B cell (primary cell): ENCODE results near the gene ALX3. TPM values are rescaled to one million over a fixed set of nuclear protein-coding genes. Genes with fewer than 3 reads are reported as not detected.

Experiments used
- ATAC-seq: fragments of 200-7000 bp; cut with Tn5 transposase; one replicate; pipeline ENCODE4 v1.10.0; 2021; ENCODE audit warnings: low read depth, mild to moderate bottlenecking, moderate number of reproducible peaks, moderate library complexity
- CTCF ChIA-PET: fragments of 350-600 bp; sonication (Branson Sonifier 250); formaldehyde crosslinking; loops from one replicate; lab custom pipeline; 2021; ENCODE audit warnings: antibody characterized with exemption, inconsistent platforms; lab: Charles Lee
- POLR2A ChIA-PET: fragments of 350-600 bp; sonication (Branson Sonifier 250); formaldehyde crosslinking; loops from one replicate; lab custom pipeline; 2021; ENCODE audit warnings: antibody characterized with exemption; lab: Charles Lee
- DNase-seq: peaks from one replicate; pipeline ENCODE4 v3.0.0; 2013
- H2AFZ ChIP-seq: 2 replicates; pipeline ENCODE4 v1.6.1; 2012; ENCODE audit warnings: mild to moderate bottlenecking, low read depth, low read length; ENCODE audit not compliant: insufficient read depth, poor library complexity, severe bottlenecking
- H3K27ac ChIP-seq, 2 donors: 1 replicate in 1 of 2; 2 replicates in 1 of 2; pipeline ENCODE4 v1.5.1; 2012 to 2013; ENCODE audit warnings: low read length in 2 of 2, mild to moderate bottlenecking in 2 of 2, moderate library complexity in 1 of 2
- H3K27me3 ChIP-seq, 4 experiments: fragments of 200-600 bp in 1 of 4; sonication (generic) in 1 of 4; replicated peaks in 1 of 4; 1 replicate in 2 of 4; 2 replicates in 2 of 4; pipeline versions ENCODE4 v1.6.1 to v1.7.0; 2013 to 2016; ENCODE audit warnings: low read length in 3 of 4, mild to moderate bottlenecking in 2 of 4, mixed read lengths in 1 of 4, moderate library complexity in 1 of 4; ENCODE audit not compliant: insufficient read depth in 4 of 4, control insufficient read depth in 3 of 4; ENCODE audit errors: control extremely low read depth in 1 of 4
- H3K36me3 ChIP-seq, 2 experiments: replicated peaks in 1 of 2; 1 replicate in 1 of 2; 2 replicates in 1 of 2; pipeline versions ENCODE4 v1.6.1 to v1.7.1; 2013; ENCODE audit warnings: low read length in 1 of 2; ENCODE audit not compliant: insufficient read depth in 2 of 2, control insufficient read depth in 1 of 2; ENCODE audit errors: control extremely low read depth in 1 of 2, extremely low read depth in 1 of 2
- H3K4me1 ChIP-seq, 2 donors: fragments of 200-600 bp in 1 of 2; sonication (generic) in 1 of 2; 1 replicate in 1 of 2; 2 replicates in 1 of 2; pipeline versions ENCODE4 v1.5.1 to v1.6.1; 2013 to 2017; ENCODE audit warnings: low read length in 2 of 2; ENCODE audit not compliant: control insufficient read depth in 2 of 2, insufficient read depth in 2 of 2
- H3K4me2 ChIP-seq: replicated peaks from 2 replicates; pipeline ENCODE3; 2012; ENCODE audit warnings: mild to moderate bottlenecking, low read depth, low read length; ENCODE audit not compliant: poor library complexity, severe bottlenecking
- H3K4me3 ChIP-seq, 5 experiments: fragments of 200-600 bp in 1 of 5; sonication (generic) in 1 of 5; 1 replicate in 3 of 5; 2 replicates in 2 of 5; pipeline versions ENCODE4 v1.5.1 to v1.7.0; 2011 to 2016; ENCODE audit warnings: low read length in 4 of 5, mild to moderate bottlenecking in 4 of 5, low read depth in 2 of 5, control low read depth in 1 of 5, moderate library complexity in 1 of 5; ENCODE audit not compliant: insufficient read depth in 1 of 5; ENCODE audit errors: control extremely low read depth in 1 of 5, extremely low read depth in 1 of 5
- H3K79me2 ChIP-seq: fragments of 200-600 bp; sonication (generic); one replicate; pipeline ENCODE4 v1.6.0; 2016; ENCODE audit warnings: low read length; ENCODE audit not compliant: control insufficient read depth, insufficient read depth
- H3K9ac ChIP-seq: fragments of 200-600 bp; sonication (generic); 2 replicates; pipeline ENCODE4 v1.6.1; 2017; ENCODE audit warnings: mild to moderate bottlenecking, low read length, moderate library complexity
- H3K9me3 ChIP-seq, 3 donors: one replicate each; pipeline versions ENCODE4 v1.6.1 to v1.7.1; 2013; ENCODE audit warnings: low read length in 2 of 3; ENCODE audit not compliant: control insufficient read depth in 2 of 3, insufficient read depth in 1 of 3; ENCODE audit errors: control extremely low read depth in 1 of 3
- H4K20me1 ChIP-seq: 2 replicates; pipeline ENCODE4 v1.6.0; 2012; ENCODE audit warnings: mild to moderate bottlenecking, low read length; ENCODE audit not compliant: insufficient read depth, control insufficient read depth, poor library complexity, severe bottlenecking
- H3K27ac Mint-ChIP-seq: one replicate; pipeline ENCODE4 v1.8.0; 2021; ENCODE audit warnings: mixed read lengths
- H3K27me3 Mint-ChIP-seq: one replicate; pipeline ENCODE4 v1.8.0; 2021; ENCODE audit warnings: mixed read lengths
- H3K4me1 Mint-ChIP-seq: one replicate; pipeline ENCODE4 v1.8.0; 2021; ENCODE audit warnings: mixed read lengths
- H3K4me3 Mint-ChIP-seq: one replicate; pipeline ENCODE4 v1.8.0; 2021; ENCODE audit warnings: mixed read lengths
- H3K9me3 Mint-ChIP-seq: one replicate; pipeline ENCODE4 v1.8.0; 2022; ENCODE audit warnings: mixed read lengths; ENCODE audit not compliant: insufficient read depth
- CTCF ChIP-seq: fragments of 200-600 bp; IDR thresholded peaks from one replicate; pipeline ENCODE4 v1.8.0; 2022; ENCODE audit warnings: antibody characterized with exemption, mild to moderate bottlenecking
- EZH2 ChIP-seq: IDR thresholded peaks from 2 replicates; pipeline ENCODE4 v1.6.1; 2012; ENCODE audit warnings: borderline replicate concordance, low read depth, mild to moderate bottlenecking, moderate library complexity, low read length; ENCODE audit not compliant: insufficient read depth, poor library complexity, severe bottlenecking
- WGBS: methylation state at CpG from one replicate; pipeline ENCODE4 v1.1.5; 2013; ENCODE audit warnings: missing lambda C conversion rate; ENCODE audit not compliant: insufficient coverage; 5-methylcytosine and 5-hydroxymethylcytosine counted together
- intact Hi-C: fragments of 100-400 bp; cut with micrococcal nuclease; formaldehyde crosslinking; loops from one replicate; pipeline ENCODE4 v1.10.0; 2022
- polyA plus RNA-seq: library from polyadenylated mRNA; depleted of rRNA; stranded (reverse); fragments of >200 nt; gene quantifications from 2 replicates; pipeline ENCODE4 v1.2.3, GENCODE V29; 2012
- total RNA-seq, 2 donors: library from RNA; stranded (reverse); fragments of 120-200 nt in 1 of 2; gene quantifications; 1 replicate in 1 of 2; 2 replicates in 1 of 2; pipeline versions ENCODE4 v1.2.3 to v1.2.4, GENCODE V29; 2013 to 2022

Gene ALX3
- total and polyA plus RNA-seq, 2 donors (not counting 1 experiment from before 2014, with no cell fraction given), result not detected

- peaks cover 34 to 40% of the 10 kb centered on the region in 2 donors for H3K4me1 ChIP-seq
- H3K4me3 ChIP-seq, result peak overlapping the region in 4 of 5 experiments; percentile 41 to 61 (median 54)
- TF ChIP-seq CTCF (no peak), EZH2 (peak; percentile 32)
- H3K36me3 ChIP-seq, result no peaks in the 10 kb centered on the region
- ATAC-seq (peak; percentile 34), DNase-seq (peak; percentile 66)
- H3K4me3 Mint-ChIP-seq, result peak overlapping the region; percentile 94
- H3K9ac ChIP-seq, result peak overlapping the region; percentile 35
- H3K27me3 ChIP-seq, result peaks cover 0 to 61% (median 43%) of the 10 kb centered on the region in 4 experiments
- intact Hi-C loops, result loop anchor here (2.0 kb wide), 1 partner anchor 15 kb away; no protein-coding TSS in a partner anchor
- H2AFZ ChIP-seq, result peak overlapping the region; percentile 53
- peaks cover 0 to 35% (median 0%) of the 10 kb centered on the region in 3 donors for H3K9me3 ChIP-seq
- H3K9me3 Mint-ChIP-seq, result no peaks in the 10 kb centered on the region
- peaks cover 4% of the 10 kb centered on the region for H4K20me1 ChIP-seq
- peaks cover 57% of the 10 kb centered on the region for H3K27me3 Mint-ChIP-seq
- CTCF ChIA-PET, result interaction anchor here (0.5 to 1.4 kb wide), 3 partner anchors 8 to 20 kb away, joined by 3 to 4 read pairs (median 4); no protein-coding TSS in a partner anchor
- H3K4me2 ChIP-seq, result peak overlapping the region; percentile 81
- H3K79me2 ChIP-seq, result no peaks in the 10 kb centered on the region
- peaks cover 25% of the 10 kb centered on the region for H3K4me1 Mint-ChIP-seq
- peak overlapping the region; percentile 71 for H3K27ac Mint-ChIP-seq
- no peak overlapping the region for H3K27ac ChIP-seq
- 8% methylated on average over 68 of the region's 68 CpGs for WGBS
- POLR2A ChIA-PET, result no interaction called here
Measured at GRCh38 chr1:110067893-110068645, 2.4 kb downstream of the ALX3 start.

DNA sequence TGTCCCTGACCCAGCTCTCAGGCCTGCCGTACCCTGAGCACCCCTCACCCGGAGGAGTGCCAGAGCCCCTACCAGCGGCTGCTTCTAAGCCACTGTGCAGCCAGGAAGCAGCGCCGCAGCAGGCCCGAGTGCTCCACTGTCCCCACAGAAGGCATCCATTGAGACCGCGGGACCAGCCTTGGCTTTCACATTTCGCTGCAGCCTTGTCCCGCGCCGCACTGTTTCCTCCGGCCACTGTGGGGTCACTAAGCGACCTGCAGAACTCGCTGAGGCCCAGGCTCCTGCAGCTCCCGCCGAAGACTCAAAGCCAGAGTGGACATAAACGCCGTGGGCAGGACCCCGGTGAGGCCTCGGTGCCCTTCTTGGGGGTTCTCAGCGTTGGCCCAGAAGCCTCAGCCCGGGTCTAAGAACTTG, 3.0 kb downstream of the ALX3 start:
- H3K27me3 Mint-ChIP-seq, result peaks cover 52% of the 10 kb centered on the region
- Histone ChIP-seq H3K27me3 (peaks cover 0 to 56% (median 40%) of the 10 kb centered on the region in 4 experiments), H3K4me1 (peaks cover 34 to 40% of the 10 kb centered on the region in 2 donors), H3K4me3 (peak overlapping the region in 1 of 5 experiments; percentile 60), H3K36me3 (no peaks in the 10 kb centered on the region), H3K79me2 (no peaks in the 10 kb centered on the region), H3K4me2 (peak overlapping the region; percentile 81), H3K9me3 (peaks cover 0 to 35% (median 0%) of the 10 kb centered on the region in 3 donors), H3K9ac (no peak overlapping the region), H3K27ac (no peak overlapping the region), H2AFZ (peak overlapping the region; percentile 53), H4K20me1 (peaks cover 4% of the 10 kb centered on the region)
- ChIA-PET CTCF (interaction anchor here (2.4 kb wide), 1 partner anchor 14 kb away, joined by 13 read pairs; no protein-coding TSS in a partner anchor), POLR2A (no interaction called here)
- peak overlapping the region; percentile 94 for H3K4me3 Mint-ChIP-seq
- DNase-seq (no peak), ATAC-seq (no peak)
- TF ChIP-seq EZH2 (no peak), CTCF (no peak)
- no peaks in the 10 kb centered on the region for H3K9me3 Mint-ChIP-seq
- H3K4me1 Mint-ChIP-seq, result peaks cover 25% of the 10 kb centered on the region
- intact Hi-C loops, result no loop called here
- H3K27ac Mint-ChIP-seq, result no peak overlapping the region
- WGBS, result 39% methylated on average over 23 of the region's 23 CpGs
